A673 (cell line): ENCODE data around the gene ERBB3. TPM values are rescaled to one million over a fixed set of nuclear protein-coding genes. Genes with fewer than 3 reads are reported as not detected.

Source experiments
- BruUV-seq: library from RNA; stranded (reverse); fragments of 400-500 nt; replicated peaks from 2 replicates; lab custom pipeline; 2021; lab: Mats Ljungman, UMichigan
- CTCF ChIA-PET: fragments of 300-600 bp; sonication (Branson Sonifier 250); formaldehyde crosslinking; loops from one replicate; lab custom pipeline; 2022; ENCODE audit warnings: antibody characterized with exemption; lab: Charles Lee
- POLR2A ChIA-PET: fragments of 300-600 bp; sonication (Branson Sonifier 250); formaldehyde crosslinking; loops from one replicate; lab custom pipeline; 2022; ENCODE audit warnings: antibody characterized with exemption; ENCODE audit not compliant: low non-redundant PET; lab: Charles Lee
- DNase-seq: peaks from one replicate; pipeline ENCODE4 v3.0.0-alpha.2; 2015; ENCODE audit warnings: low spot score
- H3K27ac ChIP-seq: fragments of 200-600 bp; sonication (generic); 2 replicates; pipeline ENCODE4 v1.5.1; 2016; ENCODE audit warnings: mixed run types, low read depth, mild to moderate bottlenecking, mixed read lengths, antibody characterized with exemption, low read length; ENCODE audit not compliant: poor library complexity, severe bottlenecking
- H3K27me3 ChIP-seq: fragments of 200-600 bp; sonication (generic); replicated peaks from 2 replicates; pipeline ENCODE4 v1.6.1; 2017; ENCODE audit warnings: mixed run types, low read depth, mild to moderate bottlenecking, mixed read lengths, antibody characterized with exemption, low read length; ENCODE audit not compliant: insufficient read depth, poor library complexity
- H3K36me3 ChIP-seq: fragments of 200-600 bp; sonication (generic); 2 replicates; pipeline ENCODE4 v1.6.1; 2016; ENCODE audit warnings: mixed run types, mild to moderate bottlenecking, mixed read lengths, antibody characterized with exemption, low read length; ENCODE audit not compliant: insufficient read depth, poor library complexity, severe bottlenecking
- H3K4me1 ChIP-seq: fragments of 200-600 bp; sonication (generic); 2 replicates; pipeline ENCODE4 v1.6.1; 2017; ENCODE audit warnings: mixed run types, mild to moderate bottlenecking, mixed read lengths, antibody characterized with exemption, low read length; ENCODE audit not compliant: insufficient read depth, poor library complexity, severe bottlenecking
- H3K4me3 ChIP-seq: fragments of 200-600 bp; sonication (generic); 2 replicates; pipeline ENCODE4 v1.5.1; 2016; ENCODE audit warnings: low read depth, mixed run types, mild to moderate bottlenecking, mixed read lengths, low read length; ENCODE audit not compliant: poor library complexity, severe bottlenecking
- H3K9me3 ChIP-seq: fragments of 200-600 bp; sonication (generic); 2 replicates; pipeline ENCODE4 v1.6.1; 2016; ENCODE audit warnings: mixed run types, low read depth, mild to moderate bottlenecking, mixed read lengths, antibody characterized with exemption, low read length; ENCODE audit not compliant: poor library complexity, severe bottlenecking
- CTCF ChIP-seq: fragments of 300-800, 200-600 bp; sonication (generic); conservative IDR thresholded peaks from 2 replicates; pipeline ENCODE4 v1.5.1; 2017; ENCODE audit warnings: low read depth, mild to moderate bottlenecking, antibody characterized with exemption, low read length, moderate library complexity, mixed read lengths
- EZH2 ChIP-seq: fragments of 200-600 bp; sonication (generic); IDR thresholded peaks from 2 replicates; pipeline ENCODE4 v1.6.1; 2017; ENCODE audit warnings: borderline replicate concordance, low read depth, mild to moderate bottlenecking, mixed read lengths, antibody characterized with exemption, low read length; ENCODE audit not compliant: poor library complexity, severe bottlenecking
- intact Hi-C: fragments of 100-400 bp; cut with micrococcal nuclease; formaldehyde crosslinking; loops from one replicate; pipeline ENCODE4 v1.10.0; 2022; ENCODE audit not compliant: unreplicated experiment
- total RNA-seq: library from RNA; stranded (reverse); gene quantifications from 2 replicates; pipeline ENCODE4 v1.2.3, GENCODE V29; 2021

The ERBB3 gene
- total RNA-seq, 1 experiment from 2014 or later = 2.0 TPM

GRCh38 chr12:56120158-56120846 is 40.3 kb downstream of the ERBB3 start:
- ChIA-PET CTCF (interaction anchor here (1.5 kb wide), 1 partner anchor 69 kb away, joined by 11 read pairs; the partner anchor contains the start of gene SMARCC2), POLR2A (no interaction called here)
- intact Hi-C loops = no loop called here
- Histone ChIP-seq H3K27me3 (no peaks in the 10 kb centered on the region), H3K4me3 (no peak overlapping the region), H3K9me3 (no peaks in the 10 kb centered on the region), H3K27ac (peak overlapping the region; percentile 85), H3K4me1 (peaks cover 13% of the 10 kb centered on the region), H3K36me3 (peaks cover 30% of the 10 kb centered on the region)
- TF ChIP-seq CTCF (no peak), EZH2 (no peak)
- no peak for DNase-seq
- no TSS peak for BruUV-seq

- Histone ChIP-seq H3K27me3 (no peaks in the 10 kb centered on the region), H3K27ac (no peak overlapping the region), H3K4me1 (peaks cover 21% of the 10 kb centered on the region), H3K4me3 (no peak overlapping the region), H3K9me3 (no peaks in the 10 kb centered on the region), H3K36me3 (peaks cover 30% of the 10 kb centered on the region)
- intact Hi-C loops = no loop called here
- TF ChIP-seq EZH2 (no peak), CTCF (no peak)
- ChIA-PET POLR2A (no interaction called here), CTCF (no interaction called here)
- DNase-seq = no peak
- no TSS peak for BruUV-seq
Measured at GRCh38 chr12:56121204-56121870, 41.4 kb downstream of the ERBB3 start.

GRCh38 chr12:56122637-56123036 is 42.7 kb downstream of the ERBB3 start:
- POLR2A ChIA-PET = no interaction called here
- Histone ChIP-seq H3K27ac (no peak overlapping the region), H3K36me3 (peaks cover 23% of the 10 kb centered on the region), H3K4me1 (peaks cover 34% of the 10 kb centered on the region), H3K9me3 (no peaks in the 10 kb centered on the region), H3K27me3 (no peaks in the 10 kb centered on the region), H3K4me3 (no peak overlapping the region)
- no TSS peak for BruUV-seq
- no peak for DNase-seq
- TF ChIP-seq CTCF = no peak
- no peak for TF ChIP-seq EZH2
- intact Hi-C loops = no loop called here
- CTCF ChIA-PET = interaction anchor here (0.6 kb wide), 1 partner anchor 67 kb away, joined by 3 read pairs; the partner anchor contains the start of gene SMARCC2
